ENCODE measurements around the gene PELI2. TPM values are rescaled to one million over a fixed set of nuclear protein-coding genes. Genes with fewer than 3 reads are reported as not detected.

Gene PELI2
- total RNA-seq, 1 donor from 2014 or later, result 16.2 TPM

- no peak for DNase-seq (ENCODE audit: low read depth, low spot score)
- Mint-ChIP-seq H3K4me1 (peaks cover 35% of the 10 kb centered on the region), H3K36me3 (ENCODE audit: low read depth) (no peaks in the 10 kb centered on the region), H3K9me3 (no peaks in the 10 kb centered on the region), H3K4me3 (no peak overlapping the region), H3K27me3 (ENCODE audit: low read depth) (no peaks in the 10 kb centered on the region), H3K27ac (ENCODE audit: unreplicated experiment) (no peak overlapping the region)
- no peak for TF ChIP-seq CTCF (conservative IDR thresholded peaks at IDR 0.05)
Measured at GRCh38 chr14:56216626-56217379, 98.6 kb downstream of the PELI2 start.

- no peak overlapping the region for H3K27ac Mint-ChIP-seq (ENCODE audit: unreplicated experiment)
- peaks cover 30% of the 10 kb centered on the region for H3K4me1 Mint-ChIP-seq
- no peak for TF ChIP-seq CTCF (conservative IDR thresholded peaks at IDR 0.05)
- H3K4me3 Mint-ChIP-seq, result no peak overlapping the region
- no peak for DNase-seq (ENCODE audit: low read depth, low spot score)
- no peaks in the 10 kb centered on the region for H3K27me3 Mint-ChIP-seq (ENCODE audit: low read depth)
- no peaks in the 10 kb centered on the region for H3K9me3 Mint-ChIP-seq
- H3K36me3 Mint-ChIP-seq (ENCODE audit: low read depth), result no peaks in the 10 kb centered on the region
Measured at GRCh38 chr14:56217380-56218045, 99.3 kb downstream of the PELI2 start.

- Mint-ChIP-seq H3K27ac (ENCODE audit: unreplicated experiment) (no peak overlapping the region), H3K27me3 (ENCODE audit: low read depth) (no peaks in the 10 kb centered on the region), H3K9me3 (no peaks in the 10 kb centered on the region), H3K36me3 (ENCODE audit: low read depth) (no peaks in the 10 kb centered on the region), H3K4me3 (no peak overlapping the region), H3K4me1 (peaks cover 15% of the 10 kb centered on the region)
- DNase-seq (ENCODE audit: low read depth, low spot score), result no peak
- no peak for TF ChIP-seq CTCF (conservative IDR thresholded peaks at IDR 0.05)
Measured at GRCh38 chr14:56219666-56220413, 101.6 kb downstream of the PELI2 start.

- Mint-ChIP-seq H3K27me3 (ENCODE audit: low read depth) (no peaks in the 10 kb centered on the region), H3K9me3 (no peaks in the 10 kb centered on the region), H3K4me3 (no peak overlapping the region), H3K27ac (ENCODE audit: unreplicated experiment) (no peak overlapping the region), H3K4me1 (peaks cover 9% of the 10 kb centered on the region), H3K36me3 (ENCODE audit: low read depth) (no peaks in the 10 kb centered on the region)
- DNase-seq (ENCODE audit: low read depth, low spot score), result no peak
- TF ChIP-seq CTCF (conservative IDR thresholded peaks at IDR 0.05), result no peak
Measured at GRCh38 chr14:56221382-56222128, 103.3 kb downstream of the PELI2 start.

- H3K4me1 Mint-ChIP-seq, result peaks cover 9% of the 10 kb centered on the region
- peaks cover 2% of the 10 kb centered on the region for H3K9me3 Mint-ChIP-seq
- H3K27ac Mint-ChIP-seq (ENCODE audit: unreplicated experiment), result no peak overlapping the region
- peak; percentile 29 for TF ChIP-seq CTCF (conservative IDR thresholded peaks at IDR 0.05)
- no peak for DNase-seq (ENCODE audit: low read depth, low spot score)
- peaks cover 5% of the 10 kb centered on the region for H3K36me3 Mint-ChIP-seq (ENCODE audit: low read depth)
- H3K27me3 Mint-ChIP-seq (ENCODE audit: low read depth), result no peaks in the 10 kb centered on the region
- H3K4me3 Mint-ChIP-seq, result no peak overlapping the region
Measured at GRCh38 chr14:56224229-56224628, 106.0 kb downstream of the PELI2 start.

Data from neural crest cell (in vitro differentiated cells).